Neural progenitor cell (in vitro differentiated cells): ENCODE measurements around the gene XPR1. TPM values are rescaled to one million over a fixed set of nuclear protein-coding genes. Genes with fewer than 3 reads are reported as not detected.
"Not testable (repeated sequence)": the region's sequence is repeated elsewhere in the genome, so short reads cannot be mapped to it uniquely, and the experiment has no call there.

Source experiments
- DNase-seq: peaks from one replicate; pipeline ENCODE4 v3.0.0-alpha.2; 2016; ENCODE audit warnings: low spot score
- H2AFZ ChIP-seq: fragments of 200-600 bp; sonication (generic); replicated peaks from 2 replicates; pipeline ENCODE4 v1.6.1; 2016; ENCODE audit warnings: antibody characterized with exemption
- H3F3A ChIP-seq: fragments of 200-600 bp; sonication (generic); 2 replicates; pipeline ENCODE4 v1.6.1; 2016; ENCODE audit warnings: antibody characterized with exemption, low read depth
- H3K27ac ChIP-seq: fragments of 200-600 bp; sonication (generic); 2 replicates; pipeline ENCODE4 v1.5.1; 2016; ENCODE audit warnings: mild to moderate bottlenecking
- H3K27me3 ChIP-seq: fragments of 200-600 bp; sonication (generic); 2 replicates; pipeline ENCODE4 v1.6.1; 2016; ENCODE audit warnings: mild to moderate bottlenecking, moderate library complexity
- H3K36me3 ChIP-seq: fragments of 200-600 bp; sonication (generic); 2 replicates; pipeline ENCODE4 v1.5.1; 2016
- H3K4me1 ChIP-seq: fragments of 200-600 bp; sonication (generic); 2 replicates; pipeline ENCODE4 v1.6.1; 2016; ENCODE audit warnings: mixed run types
- H3K4me2 ChIP-seq: fragments of 200-600 bp; sonication (generic); 2 replicates; pipeline ENCODE4 v1.6.1; 2016
- H3K4me3 ChIP-seq: fragments of 200-600 bp; sonication (generic); 2 replicates; pipeline ENCODE4 v1.5.1; 2016
- H3K79me2 ChIP-seq: fragments of 200-600 bp; sonication (generic); 2 replicates; pipeline ENCODE4 v1.6.1; 2016; ENCODE audit warnings: low read depth
- H3K9ac ChIP-seq: fragments of 200-600 bp; sonication (generic); 2 replicates; pipeline ENCODE4 v1.6.1; 2016
- H3K9me3 ChIP-seq: fragments of 200-600 bp; sonication (generic); 2 replicates; pipeline ENCODE4 v1.5.1; 2016; ENCODE audit warnings: low read depth
- H4K20me1 ChIP-seq: fragments of 200-600 bp; sonication (generic); 2 replicates; pipeline ENCODE4 v1.6.1; 2016; ENCODE audit warnings: low read depth
- H3K27ac Mint-ChIP-seq: 3 replicates; pipeline ENCODE4 v1.8.0; 2021; ENCODE audit warnings: mixed read lengths
- H3K27me3 Mint-ChIP-seq: 2 replicates; pipeline ENCODE4 v1.8.0; 2022; ENCODE audit warnings: low read depth, mild to moderate bottlenecking, inconsistent platforms, moderate library complexity, mixed read lengths; ENCODE audit not compliant: insufficient read depth
- H3K36me3 Mint-ChIP-seq: 3 replicates; pipeline ENCODE4 v1.8.0; 2021; ENCODE audit warnings: mixed read lengths
- H3K4me1 Mint-ChIP-seq: 3 replicates; pipeline ENCODE4 v1.8.0; 2021; ENCODE audit warnings: mixed read lengths
- H3K4me3 Mint-ChIP-seq: 3 replicates; pipeline ENCODE4 v1.8.0; 2021; ENCODE audit warnings: mild to moderate bottlenecking, moderate library complexity, mixed read lengths
- H3K9me3 Mint-ChIP-seq: 3 replicates; pipeline ENCODE4 v1.8.0; 2020; ENCODE audit warnings: mixed read lengths
- EZH2 ChIP-seq: fragments of 200-600 bp; sonication (generic); IDR thresholded peaks from 2 replicates; pipeline ENCODE4 v1.6.1; 2017; ENCODE audit warnings: antibody characterized with exemption, mild to moderate bottlenecking, moderate library complexity
- EZH2phosphoT487 ChIP-seq: fragments of 200-600 bp; sonication (generic); IDR thresholded peaks from 2 replicates; pipeline ENCODE4 v1.6.1; 2017; ENCODE audit warnings: antibody characterized with exemption
- total RNA-seq: library from RNA; depleted of rRNA; stranded (reverse); fragments of >200 nt; gene quantifications from 2 replicates; pipeline ENCODE4 v1.2.3, GENCODE V29; 2015; ENCODE audit warnings: low replicate concordance
- TF ChIP-seq, protein P1 (sequence below): fragments of 200-600 bp; sonication (generic); IDR thresholded peaks from 2 replicates; pipeline ENCODE4 v1.5.1; 2017; ENCODE audit warnings: antibody characterized with exemption, mild to moderate bottlenecking

Gene XPR1
- total RNA-seq, 1 donor from 2014 or later, result 75.0 TPM

DNA sequence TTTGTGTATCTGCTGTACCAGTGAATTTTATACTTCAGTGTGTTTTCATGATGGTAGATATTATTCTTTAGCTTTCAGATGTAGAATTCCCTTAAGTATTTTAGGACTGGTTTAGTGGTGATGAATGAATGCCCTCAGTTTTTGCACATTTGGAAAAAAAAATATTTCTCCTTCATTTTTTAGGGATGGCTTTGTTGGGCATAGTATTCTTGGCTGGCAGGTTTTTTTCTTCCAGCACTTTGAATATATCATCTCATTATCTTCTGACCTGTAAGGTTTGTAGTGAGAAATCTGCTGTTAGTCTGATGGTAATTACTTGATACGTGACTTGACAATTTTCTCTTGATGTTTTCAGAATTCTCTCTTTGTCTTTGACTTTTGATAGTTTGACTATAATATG is 66.8 kb downstream of the XPR1 start:
- H3K36me3 ChIP-seq, result no peaks in the 10 kb centered on the region
- Mint-ChIP-seq H3K9me3 (peaks cover 51% of the 10 kb centered on the region), H3K27ac (no peak overlapping the region), H3K4me3 (no peak overlapping the region), H3K27me3 (peaks cover 4% of the 10 kb centered on the region), H3K36me3 (peaks cover 41% of the 10 kb centered on the region), H3K4me1 (no peaks in the 10 kb centered on the region)
- DNase-seq, result no peak
- peaks cover 18% of the 10 kb centered on the region for H3K9me3 ChIP-seq
- no peak overlapping the region for H3K4me3 ChIP-seq
- no peak overlapping the region for H3K4me2 ChIP-seq
- H3F3A ChIP-seq, result no peaks in the 10 kb centered on the region
- peaks cover 4% of the 10 kb centered on the region for H3K4me1 ChIP-seq
- H3K79me2 ChIP-seq, result peaks cover 51% of the 10 kb centered on the region
- no peak overlapping the region for H3K27ac ChIP-seq
- H2AFZ ChIP-seq, result no peak overlapping the region
- no peak overlapping the region for H3K9ac ChIP-seq
- no peaks in the 10 kb centered on the region for H4K20me1 ChIP-seq
- no peaks in the 10 kb centered on the region for H3K27me3 ChIP-seq
- TF ChIP-seq, protein P1, sequence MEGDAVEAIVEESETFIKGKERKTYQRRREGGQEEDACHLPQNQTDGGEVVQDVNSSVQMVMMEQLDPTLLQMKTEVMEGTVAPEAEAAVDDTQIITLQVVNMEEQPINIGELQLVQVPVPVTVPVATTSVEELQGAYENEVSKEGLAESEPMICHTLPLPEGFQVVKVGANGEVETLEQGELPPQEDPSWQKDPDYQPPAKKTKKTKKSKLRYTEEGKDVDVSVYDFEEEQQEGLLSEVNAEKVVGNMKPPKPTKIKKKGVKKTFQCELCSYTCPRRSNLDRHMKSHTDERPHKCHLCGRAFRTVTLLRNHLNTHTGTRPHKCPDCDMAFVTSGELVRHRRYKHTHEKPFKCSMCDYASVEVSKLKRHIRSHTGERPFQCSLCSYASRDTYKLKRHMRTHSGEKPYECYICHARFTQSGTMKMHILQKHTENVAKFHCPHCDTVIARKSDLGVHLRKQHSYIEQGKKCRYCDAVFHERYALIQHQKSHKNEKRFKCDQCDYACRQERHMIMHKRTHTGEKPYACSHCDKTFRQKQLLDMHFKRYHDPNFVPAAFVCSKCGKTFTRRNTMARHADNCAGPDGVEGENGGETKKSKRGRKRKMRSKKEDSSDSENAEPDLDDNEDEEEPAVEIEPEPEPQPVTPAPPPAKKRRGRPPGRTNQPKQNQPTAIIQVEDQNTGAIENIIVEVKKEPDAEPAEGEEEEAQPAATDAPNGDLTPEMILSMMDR, result no peak
- TF ChIP-seq EZH2phosphoT487 (no peak), EZH2 (no peak)

DNA sequence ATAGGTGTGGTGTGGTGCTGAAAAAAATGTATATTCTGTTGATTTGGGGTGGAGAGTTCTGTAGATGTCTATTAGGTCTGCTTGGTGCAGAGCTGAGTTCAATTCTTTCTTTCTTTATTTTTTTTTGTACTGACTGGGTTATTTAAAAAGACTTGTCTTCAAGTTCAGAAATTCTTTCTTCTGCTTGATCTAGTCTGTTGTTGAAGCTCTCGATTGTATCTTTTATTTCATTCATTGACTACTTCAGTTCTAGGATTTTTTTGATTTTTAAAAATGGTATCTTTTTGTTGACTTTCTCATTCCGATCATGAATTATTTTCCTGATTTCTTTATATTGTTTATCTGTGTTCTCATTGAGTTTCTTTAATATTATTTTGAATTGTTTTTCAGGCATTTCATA is 70.6 kb downstream of the XPR1 start:
- not testable (repeated sequence) for H3K36me3 ChIP-seq, H3K4me3 ChIP-seq, H3K4me1 ChIP-seq, H3K27me3 Mint-ChIP-seq, H3K4me2 ChIP-seq, DNase-seq, H4K20me1 ChIP-seq, H3K4me3 Mint-ChIP-seq, H3K9me3 ChIP-seq, H3K9ac ChIP-seq, H3K4me1 Mint-ChIP-seq, H3K27ac ChIP-seq, H3K27ac Mint-ChIP-seq, H3F3A ChIP-seq, H2AFZ ChIP-seq, H3K27me3 ChIP-seq
- Mint-ChIP-seq H3K36me3 (peaks cover 30% of the 10 kb centered on the region), H3K9me3 (peaks cover 34% of the 10 kb centered on the region)
- peaks cover 50% of the 10 kb centered on the region for H3K79me2 ChIP-seq

DNA sequence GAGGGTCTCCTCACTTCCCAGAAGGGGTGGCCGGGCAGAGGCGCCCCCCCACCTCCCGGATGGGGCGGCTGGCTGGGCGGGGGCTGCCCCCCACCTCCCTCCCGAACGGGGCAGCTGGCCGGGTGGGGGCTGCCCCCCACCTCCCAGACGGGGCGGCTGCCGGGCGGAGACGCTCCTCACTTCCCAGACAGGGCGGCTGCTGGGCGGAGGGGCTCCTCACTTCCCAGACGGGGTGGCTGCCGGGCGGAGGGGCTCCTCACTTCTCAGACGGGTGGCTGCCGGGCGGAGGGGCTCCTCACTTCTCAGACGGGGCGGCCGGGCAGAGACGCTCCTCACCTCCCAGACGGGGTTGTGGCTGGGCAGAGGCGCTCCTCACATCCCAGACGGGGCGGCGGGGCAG is 78.9 kb downstream of the XPR1 start:
- H3K4me1 ChIP-seq, H3K27me3 Mint-ChIP-seq, H3K4me3 ChIP-seq, H3K4me1 Mint-ChIP-seq, DNase-seq, H3K4me3 Mint-ChIP-seq, H4K20me1 ChIP-seq, H2AFZ ChIP-seq, H3F3A ChIP-seq, H3K4me2 ChIP-seq, H3K27ac Mint-ChIP-seq, H3K9ac ChIP-seq, H3K27ac ChIP-seq, H3K36me3 ChIP-seq, H3K27me3 ChIP-seq: not testable (repeated sequence)
- Histone ChIP-seq H3K9me3 (peaks cover 13% of the 10 kb centered on the region), H3K79me2 (peaks cover 56% of the 10 kb centered on the region)
- H3K36me3 Mint-ChIP-seq, result peaks cover 43% of the 10 kb centered on the region
- peaks cover 53% of the 10 kb centered on the region for H3K9me3 Mint-ChIP-seq

DNA sequence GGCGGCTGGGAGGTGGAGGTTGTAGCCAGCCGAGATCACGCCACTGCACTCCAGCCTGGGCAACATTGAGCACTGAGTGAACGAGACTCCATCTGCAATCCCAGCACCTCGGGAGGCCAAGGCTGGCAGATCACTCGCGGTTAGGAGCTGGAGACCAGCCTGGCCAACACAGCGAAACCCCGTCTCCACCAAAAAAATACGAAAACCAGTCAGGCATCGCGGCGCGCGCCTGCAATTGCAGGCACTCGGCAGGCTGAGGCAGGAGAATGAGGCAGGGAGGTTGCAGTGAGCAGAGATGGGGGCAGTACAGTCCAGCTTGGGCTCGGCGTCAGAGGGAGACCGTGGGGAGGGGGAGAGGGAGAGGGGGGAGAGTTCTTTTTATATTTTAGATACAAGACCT is 79.4 kb downstream of the XPR1 start:
- DNase-seq, H3K27ac Mint-ChIP-seq, H3K4me3 ChIP-seq, H3K27me3 ChIP-seq, H4K20me1 ChIP-seq, H3K4me3 Mint-ChIP-seq, H3F3A ChIP-seq, H3K9ac ChIP-seq, H3K4me1 Mint-ChIP-seq, H3K4me2 ChIP-seq, H3K27ac ChIP-seq, H2AFZ ChIP-seq, H3K27me3 Mint-ChIP-seq, H3K4me1 ChIP-seq, H3K36me3 ChIP-seq: not testable (repeated sequence)
- Mint-ChIP-seq H3K36me3 (peaks cover 41% of the 10 kb centered on the region), H3K9me3 (peaks cover 54% of the 10 kb centered on the region)
- Histone ChIP-seq H3K9me3 (peaks cover 13% of the 10 kb centered on the region), H3K79me2 (peaks cover 53% of the 10 kb centered on the region)

DNA sequence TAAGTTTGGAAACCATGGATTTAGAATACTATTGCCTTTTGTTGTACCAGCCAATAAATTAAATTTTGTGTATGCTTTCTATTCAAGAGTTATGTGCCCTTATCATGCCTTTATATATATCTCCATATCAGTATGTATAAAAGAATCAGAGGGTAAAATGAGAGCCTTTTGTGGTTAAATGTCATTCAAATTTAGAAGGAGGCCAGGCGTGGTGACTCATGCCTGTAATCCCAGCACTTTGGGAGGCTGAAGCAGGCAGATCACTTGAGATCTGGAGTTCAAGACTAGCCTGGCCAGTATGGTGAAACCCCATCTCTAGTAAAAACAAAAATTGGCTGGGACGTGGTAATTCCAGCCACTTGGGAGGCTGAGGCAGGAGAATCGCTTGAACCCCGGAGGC is 88.9 kb downstream of the XPR1 start:
- H3K27me3 ChIP-seq, result no peaks in the 10 kb centered on the region
- no peaks in the 10 kb centered on the region for H3F3A ChIP-seq
- H3K4me3 ChIP-seq, result no peak overlapping the region
- no peak overlapping the region for H3K4me2 ChIP-seq
- H4K20me1 ChIP-seq, result no peaks in the 10 kb centered on the region
- no peak overlapping the region for H3K9ac ChIP-seq
- TF ChIP-seq EZH2, result no peak
- no peak for TF ChIP-seq EZH2phosphoT487
- TF ChIP-seq, protein P1, result no peak
- no peak overlapping the region for H3K4me3 Mint-ChIP-seq
- no peak overlapping the region for H2AFZ ChIP-seq
- H3K36me3 Mint-ChIP-seq, result peaks cover 20% of the 10 kb centered on the region
- no peak overlapping the region for H3K27ac ChIP-seq
- no peak overlapping the region for H3K27ac Mint-ChIP-seq
- no peaks in the 10 kb centered on the region for H3K9me3 ChIP-seq
- DNase-seq, result no peak
- H3K27me3 Mint-ChIP-seq, result no peaks in the 10 kb centered on the region
- H3K36me3 ChIP-seq, result peaks cover 4% of the 10 kb centered on the region
- H3K4me1 Mint-ChIP-seq, result no peaks in the 10 kb centered on the region
- H3K9me3 Mint-ChIP-seq, result peaks cover 22% of the 10 kb centered on the region
- no peaks in the 10 kb centered on the region for H3K4me1 ChIP-seq
- peaks cover 13% of the 10 kb centered on the region for H3K79me2 ChIP-seq
